Thymus (tissue), 11 donors: Measurements from ENCODE around the gene SLC35B4. TPM values are rescaled to one million over a fixed set of nuclear protein-coding genes. Genes with fewer than 3 reads are reported as not detected.

Experiments
- DNase-seq, 9 donors: peaks; one replicate each; pipeline ENCODE4 v3.0.0-alpha.2; 2013; ENCODE audit warnings: low spot score in 9 of 9, low read depth in 6 of 9, missing footprints in 1 of 9
- H3K27ac ChIP-seq, 2 donors: one replicate each; pipeline ENCODE4 v1.5.1; 2013; ENCODE audit warnings: control low read depth in 1 of 2, low read depth in 1 of 2, low read length in 1 of 2, mild to moderate bottlenecking in 1 of 2, moderate library complexity in 1 of 2
- H3K27me3 ChIP-seq, 2 donors: one replicate each; pipeline ENCODE4 v1.5.1; 2013; ENCODE audit warnings: low read length in 1 of 2; ENCODE audit not compliant: control insufficient read depth in 2 of 2, insufficient read depth in 1 of 2
- H3K36me3 ChIP-seq, 2 donors: one replicate each; pipeline ENCODE4 v1.5.1; 2013; ENCODE audit warnings: low read length in 1 of 2, mild to moderate bottlenecking in 1 of 2, moderate library complexity in 1 of 2; ENCODE audit not compliant: control insufficient read depth in 2 of 2, insufficient read depth in 2 of 2
- H3K4me1 ChIP-seq, 2 donors: one replicate each; pipeline ENCODE4 v1.5.1; 2013; ENCODE audit warnings: low read length in 2 of 2; ENCODE audit not compliant: control insufficient read depth in 2 of 2, insufficient read depth in 2 of 2
- H3K4me3 ChIP-seq, 2 donors: one replicate each; pipeline ENCODE4 v1.5.1; 2013; ENCODE audit warnings: low read length in 2 of 2, control low read depth in 1 of 2, mild to moderate bottlenecking in 1 of 2
- H3K9me3 ChIP-seq, 2 donors: one replicate each; pipeline ENCODE4 v1.5.1; 2013; ENCODE audit warnings: low read length in 1 of 2, mild to moderate bottlenecking in 1 of 2; ENCODE audit not compliant: control insufficient read depth in 2 of 2, insufficient read depth in 1 of 2
- WGBS: extraction: QIAGEN DNeasy Blood & Tissue Kit; methylation state at CpG from one replicate; pipeline ENCODE4 v1.1.7; 2013; 5-methylcytosine and 5-hydroxymethylcytosine counted together
- polyA plus RNA-seq: library from polyadenylated mRNA; stranded (reverse); fragments of 200-250 nt; gene quantifications from one replicate; pipeline ENCODE4 v1.2.3, GENCODE V29; 2013
- total RNA-seq: library from RNA; stranded (reverse); fragments of 120-200 nt; gene quantifications from one replicate; pipeline ENCODE4 v1.2.4, GENCODE V29; 2013
- donor health status: healthy.

SLC35B4 gene
- total and polyA plus RNA-seq, 2 donors = 5.0 to 6.1 TPM

DNA sequence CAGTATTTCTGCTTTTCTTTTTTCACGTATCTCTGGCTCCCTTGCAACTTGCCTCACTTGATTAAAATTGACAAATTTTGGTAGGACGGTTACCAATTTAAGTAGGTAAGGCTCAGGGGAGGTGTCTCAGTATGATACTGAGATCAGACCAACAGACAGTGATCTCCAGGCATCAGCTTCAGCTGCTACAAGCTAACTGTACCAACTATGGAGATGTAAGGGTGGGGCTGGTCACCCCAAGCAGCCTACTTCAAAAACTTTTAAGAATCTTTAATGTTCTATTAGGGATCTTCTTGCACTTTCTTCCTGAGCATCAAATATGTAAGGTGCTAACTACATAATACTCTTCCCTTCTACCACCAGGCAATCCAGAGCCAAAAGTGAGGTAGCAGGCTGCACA is 26.9 kb downstream of the SLC35B4 start:
- WGBS = 98% methylated on average over 2 of the region's 2 CpGs

DNA sequence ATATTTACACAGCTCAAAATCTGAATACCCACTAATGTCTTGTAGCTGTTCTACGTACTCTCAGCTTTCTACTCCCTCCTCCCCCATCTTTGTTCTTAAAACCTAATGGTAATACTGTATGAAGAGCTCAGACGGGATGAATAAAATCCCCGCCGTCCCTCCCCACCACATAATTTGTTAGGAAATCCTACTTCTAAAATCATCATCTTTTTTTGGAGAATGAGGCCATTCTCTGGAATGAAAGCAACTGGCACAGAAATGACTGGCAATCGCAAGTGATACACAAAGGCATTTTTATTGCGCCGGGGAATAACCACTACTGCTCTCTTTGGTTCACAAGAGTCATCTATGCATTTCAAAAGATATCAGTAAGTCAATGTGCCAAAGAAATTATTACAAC is 27.3 kb downstream of the SLC35B4 start:
- no peaks in the 10 kb centered on the region for H3K4me1 ChIP-seq
- 98% methylated on average over 7 of the region's 7 CpGs for WGBS
- H3K4me3 ChIP-seq = no peak overlapping the region
- H3K27me3 ChIP-seq = no peaks in the 10 kb centered on the region
- no peak for DNase-seq
- peaks cover 7 to 9% of the 10 kb centered on the region in 2 donors for H3K36me3 ChIP-seq
- H3K9me3 ChIP-seq = no peaks in the 10 kb centered on the region
- H3K27ac ChIP-seq = no peak overlapping the region

More for the DNA sequence above, 26.9 kb downstream of the SLC35B4 start:
- Histone ChIP-seq H3K4me1 (no peaks in the 10 kb centered on the region), H3K36me3 (peaks cover 10 to 13% of the 10 kb centered on the region in 2 donors), H3K27ac (no peak overlapping the region), H3K9me3 (no peaks in the 10 kb centered on the region), H3K4me3 (no peak overlapping the region), H3K27me3 (no peaks in the 10 kb centered on the region)
- DNase-seq = no peak

DNA sequence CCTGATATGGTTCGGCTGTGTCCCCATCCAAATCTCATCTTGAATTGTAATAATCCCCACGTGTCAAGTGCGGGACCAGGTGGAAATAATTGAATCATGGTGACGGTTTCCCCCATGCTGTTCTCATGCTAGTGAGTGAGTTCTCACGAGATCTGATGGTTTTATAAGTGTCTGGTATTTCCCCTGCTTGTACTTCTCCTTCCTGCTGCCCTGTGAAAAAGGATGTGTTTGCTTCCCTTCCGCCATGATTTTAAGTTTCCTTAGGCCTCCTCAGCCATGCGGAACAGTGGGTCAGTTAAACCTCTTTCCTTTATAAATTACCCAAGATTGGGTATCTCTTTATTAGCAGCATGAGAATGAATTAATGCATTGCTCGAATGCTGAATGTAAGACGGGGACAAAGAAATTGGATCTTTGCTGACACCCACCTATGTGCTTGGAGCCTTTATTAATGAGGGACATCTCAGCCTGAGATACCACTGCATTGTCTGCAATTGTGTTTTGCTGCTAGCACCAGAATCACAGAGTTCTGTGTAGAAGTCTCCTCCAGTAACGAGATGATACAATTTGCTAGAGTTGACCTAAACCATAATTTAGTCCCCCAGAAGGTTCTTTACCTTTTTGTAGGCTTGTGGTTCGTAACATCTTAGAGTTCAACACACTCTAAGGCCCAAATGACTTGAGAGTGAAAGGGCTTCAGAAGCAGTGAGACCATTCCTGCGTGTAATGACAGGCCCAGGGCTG is 28.6 kb downstream of the SLC35B4 start:
- Histone ChIP-seq H3K4me1 (no peaks in the 10 kb centered on the region), H3K4me3 (no peak overlapping the region), H3K36me3 (no peaks in the 10 kb centered on the region), H3K27me3 (no peaks in the 10 kb centered on the region), H3K27ac (no peak overlapping the region), H3K9me3 (no peaks in the 10 kb centered on the region)
- DNase-seq = no peak
- 86% methylated on average over 12 of the region's 12 CpGs for WGBS

DNA sequence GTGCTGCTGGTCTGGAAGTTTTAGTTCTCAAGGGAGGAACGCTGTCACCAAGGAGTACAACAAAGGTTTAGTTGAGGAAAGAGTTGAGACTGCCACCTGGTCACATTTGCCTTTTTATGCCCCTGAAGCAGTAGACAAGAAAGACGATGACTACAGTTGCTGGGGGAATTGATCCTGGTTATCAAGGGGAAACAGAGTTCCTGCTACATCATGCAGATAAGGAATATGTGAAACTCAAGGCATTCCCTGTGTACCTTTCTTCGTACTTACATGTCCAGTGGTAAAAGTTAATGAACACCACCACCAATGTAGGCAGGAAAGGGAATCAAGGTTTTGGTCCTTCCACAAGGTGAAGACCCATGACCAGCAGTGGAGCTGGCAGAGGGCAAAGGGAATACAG is 31.8 kb downstream of the SLC35B4 start:
- WGBS = 55% methylated on average over 3 of the region's 3 CpGs

DNA sequence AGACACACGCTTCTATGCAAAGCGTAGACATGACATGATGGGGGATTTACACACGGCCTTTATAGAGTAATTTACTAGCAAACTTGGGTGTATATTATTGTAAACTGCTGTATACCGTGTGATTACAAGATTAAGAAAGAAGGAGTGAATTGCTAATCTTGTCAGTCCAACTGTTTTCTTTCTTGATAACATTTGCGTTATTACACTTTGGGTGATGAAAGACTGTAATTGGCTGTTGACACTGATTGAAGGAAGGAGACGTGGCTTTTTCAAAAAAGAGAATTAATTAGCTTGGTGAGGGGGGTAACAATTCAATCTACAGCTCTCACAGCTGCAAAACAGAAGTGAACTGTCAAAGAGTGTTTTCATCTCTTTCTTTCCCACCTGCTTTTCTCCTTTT is 32.7 kb downstream of the SLC35B4 start:
- Histone ChIP-seq H3K4me1 (no peaks in the 10 kb centered on the region), H3K36me3 (no peaks in the 10 kb centered on the region), H3K27ac (no peak overlapping the region), H3K27me3 (no peaks in the 10 kb centered on the region), H3K9me3 (no peaks in the 10 kb centered on the region), H3K4me3 (no peak overlapping the region)
- 87% methylated on average over 6 of the region's 6 CpGs for WGBS
- DNase-seq = no peak

More for the DNA sequence above, 31.8 kb downstream of the SLC35B4 start:
- no peaks in the 10 kb centered on the region for H3K36me3 ChIP-seq
- no peaks in the 10 kb centered on the region for H3K27me3 ChIP-seq
- no peaks in the 10 kb centered on the region for H3K4me1 ChIP-seq
- no peak overlapping the region for H3K4me3 ChIP-seq
- no peak overlapping the region for H3K27ac ChIP-seq
- H3K9me3 ChIP-seq = no peaks in the 10 kb centered on the region
- DNase-seq = no peak

DNA sequence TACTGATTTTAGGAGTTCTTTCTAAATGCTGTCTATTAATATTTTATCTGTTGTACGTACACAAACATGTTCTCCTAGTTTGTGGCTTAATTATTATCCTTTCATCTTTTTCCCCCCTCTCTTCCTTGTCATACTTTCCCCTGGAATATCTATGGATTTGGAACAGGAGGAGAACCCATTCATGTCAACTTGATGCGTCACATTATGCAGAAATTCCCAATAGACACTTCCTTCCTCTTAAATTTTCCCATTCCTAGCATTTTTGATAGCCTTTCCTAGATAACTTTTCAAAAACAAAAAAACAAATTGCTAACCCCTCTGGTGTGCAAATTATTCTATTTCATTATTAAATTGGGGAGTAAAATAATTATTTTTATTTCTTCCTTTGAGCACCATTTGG is 36.2 kb downstream of the SLC35B4 start:
- no peak overlapping the region for H3K4me3 ChIP-seq
- no peaks in the 10 kb centered on the region for H3K36me3 ChIP-seq
- no peaks in the 10 kb centered on the region for H3K4me1 ChIP-seq
- 95% methylated on average over 2 of the region's 2 CpGs for WGBS
- no peak for DNase-seq
- H3K9me3 ChIP-seq = no peaks in the 10 kb centered on the region
- H3K27me3 ChIP-seq = no peaks in the 10 kb centered on the region
- H3K27ac ChIP-seq = no peak overlapping the region

DNA sequence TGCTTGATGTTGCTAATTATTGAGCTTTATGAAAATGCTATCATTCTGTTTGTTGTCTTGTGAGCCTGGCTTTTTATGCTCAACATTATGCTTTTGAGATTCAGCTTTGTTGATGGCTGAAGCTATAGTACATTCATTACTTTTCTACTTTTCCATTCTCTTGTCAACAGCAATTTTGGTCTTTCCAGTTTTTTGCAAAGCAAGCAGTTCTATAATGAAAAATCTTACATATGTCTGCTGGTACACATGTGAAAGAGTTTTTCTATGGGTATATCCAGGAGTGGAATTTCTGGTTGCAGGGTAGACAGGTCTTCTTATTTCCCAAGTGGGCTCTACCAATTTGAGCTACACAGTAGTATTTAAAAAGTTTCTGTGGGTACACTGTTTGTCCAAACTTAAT is 36.8 kb downstream of the SLC35B4 start:
- no peaks in the 10 kb centered on the region for H3K27me3 ChIP-seq

DNA sequence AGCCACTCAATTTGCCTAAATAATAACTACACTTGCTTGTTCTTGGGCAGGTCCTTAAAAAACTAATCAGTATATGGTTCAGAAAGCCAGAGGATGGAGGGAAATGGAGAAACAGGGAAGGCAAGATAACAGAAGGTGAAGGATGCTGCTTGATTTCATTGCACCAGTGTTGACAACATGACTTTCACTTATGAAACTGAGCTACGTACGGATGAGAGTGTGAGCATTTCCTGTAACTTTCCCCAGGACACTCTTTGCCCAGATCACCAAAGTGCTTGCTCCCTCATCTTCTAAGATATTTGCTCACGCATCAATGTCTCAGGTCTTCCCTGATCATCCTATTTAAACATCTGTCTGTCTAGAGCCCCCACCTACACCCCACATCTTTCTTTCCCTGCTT is 37.4 kb downstream of the SLC35B4 start:
- WGBS = 87% methylated on average over 3 of the region's 3 CpGs
- H3K4me1 ChIP-seq = no peaks in the 10 kb centered on the region
- no peaks in the 10 kb centered on the region for H3K27me3 ChIP-seq
- H3K4me3 ChIP-seq = no peak overlapping the region
- H3K36me3 ChIP-seq = no peaks in the 10 kb centered on the region
- H3K27ac ChIP-seq = no peak overlapping the region
- no peaks in the 10 kb centered on the region for H3K9me3 ChIP-seq
- no peak for DNase-seq

More for the DNA sequence above, 36.8 kb downstream of the SLC35B4 start:
- Histone ChIP-seq H3K36me3 (no peaks in the 10 kb centered on the region), H3K4me1 (no peaks in the 10 kb centered on the region), H3K9me3 (no peaks in the 10 kb centered on the region), H3K27ac (no peak overlapping the region), H3K4me3 (no peak overlapping the region)
- DNase-seq = no peak

DNA sequence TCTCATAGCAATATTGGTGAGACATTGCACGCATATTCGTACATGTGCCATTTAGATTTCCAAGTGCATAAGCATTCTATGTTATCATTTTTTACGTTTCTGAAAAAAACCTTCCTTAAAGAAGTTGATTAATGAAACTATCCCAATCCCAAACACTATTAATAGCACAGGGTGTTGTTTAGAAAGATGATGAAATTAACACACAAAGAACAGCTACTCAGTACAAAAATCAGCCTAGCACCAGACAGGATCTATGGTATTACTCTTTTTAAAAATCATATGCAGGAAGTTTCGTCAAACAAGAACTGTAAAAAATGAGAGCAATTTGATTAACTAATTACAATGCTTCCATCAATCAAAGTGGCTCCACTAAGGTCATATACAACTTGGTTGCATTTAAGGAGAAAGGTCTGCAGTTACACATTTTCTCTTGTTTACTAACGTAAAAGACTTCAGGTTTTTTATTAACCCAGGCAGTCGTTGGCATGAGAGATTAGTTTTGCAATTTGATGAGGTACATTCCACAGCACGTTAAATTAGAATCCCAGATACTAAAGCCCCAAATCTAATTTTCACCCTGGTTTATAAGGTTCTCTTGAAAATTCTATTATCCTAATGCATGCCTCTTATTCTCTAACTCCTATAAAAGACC is 38.1 kb downstream of the SLC35B4 start:
- H3K4me3 ChIP-seq = no peak overlapping the region
- H3K9me3 ChIP-seq = no peaks in the 10 kb centered on the region
- no peak for DNase-seq
- H3K4me1 ChIP-seq = no peaks in the 10 kb centered on the region
- no peaks in the 10 kb centered on the region for H3K27me3 ChIP-seq
- WGBS = 93% methylated on average over 7 of the region's 7 CpGs
- no peak overlapping the region for H3K27ac ChIP-seq
- no peaks in the 10 kb centered on the region for H3K36me3 ChIP-seq
